Measurements from ENCODE around the gene GALP.
"Not testable (repeated sequence)": the region's sequence is repeated elsewhere in the genome, so short reads cannot be mapped to it uniquely, and the experiment has no call there.

Gene GALP

DNA sequence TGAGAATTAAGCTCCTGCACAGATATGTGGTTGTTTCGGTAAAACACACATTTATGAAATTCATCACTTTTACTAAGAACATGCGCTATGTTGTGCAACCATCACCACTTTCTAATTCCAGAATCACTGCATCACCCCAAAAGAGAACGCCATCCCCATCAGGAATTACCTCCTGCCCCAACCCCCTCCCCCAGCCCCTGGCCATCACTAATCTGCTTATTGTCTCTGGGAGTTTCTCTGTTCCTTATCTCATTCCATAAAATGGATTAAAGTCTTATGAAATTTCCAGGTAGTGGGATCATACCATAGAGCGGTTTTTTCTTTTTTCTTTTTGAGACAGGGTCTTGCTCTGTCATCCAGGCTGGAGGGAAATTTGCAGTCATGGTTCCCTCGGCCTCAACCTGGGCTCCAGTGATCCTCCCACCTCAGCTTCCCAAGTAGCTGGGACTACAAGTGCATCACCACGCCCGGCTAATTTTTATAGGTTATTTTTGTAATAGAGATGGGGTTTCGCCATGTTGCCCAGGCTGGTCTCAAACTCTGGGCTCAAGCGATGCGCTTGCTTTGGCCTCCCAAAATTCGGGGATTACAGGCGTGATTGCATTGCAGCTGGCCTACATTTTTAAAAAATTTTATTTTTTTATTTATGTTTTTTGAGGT is 18.3 kb downstream of the GALP start:
- DNase-seq = no peak

DNA sequence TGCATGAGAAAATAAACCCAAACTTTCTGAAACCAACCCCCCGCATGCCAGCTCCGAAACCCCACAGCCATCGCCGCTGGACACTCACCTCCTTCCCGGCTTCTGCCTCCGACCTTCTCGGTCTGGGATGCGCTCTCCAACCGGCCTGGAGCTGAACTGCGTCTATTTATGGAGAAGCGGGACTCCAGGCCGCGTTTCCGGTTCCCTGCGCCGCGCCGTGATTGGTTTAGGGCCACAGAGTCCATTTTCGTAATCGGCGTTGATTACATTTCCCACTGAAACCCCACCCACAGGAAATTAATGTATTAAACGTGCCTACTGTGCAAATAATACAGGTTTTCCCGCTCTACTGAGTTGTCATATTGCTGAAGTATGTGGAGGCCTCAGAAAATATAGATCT is 21.8 kb downstream of the GALP start, which contains the start of gene ZSCAN5B:
ZSCAN5B (minus strand) TSS at position 138 of the 400 bp plus-strand sequence. CDS start 4,731 bp downstream, outside the sequence.
- DNase-seq = not testable (repeated sequence)

DNA sequence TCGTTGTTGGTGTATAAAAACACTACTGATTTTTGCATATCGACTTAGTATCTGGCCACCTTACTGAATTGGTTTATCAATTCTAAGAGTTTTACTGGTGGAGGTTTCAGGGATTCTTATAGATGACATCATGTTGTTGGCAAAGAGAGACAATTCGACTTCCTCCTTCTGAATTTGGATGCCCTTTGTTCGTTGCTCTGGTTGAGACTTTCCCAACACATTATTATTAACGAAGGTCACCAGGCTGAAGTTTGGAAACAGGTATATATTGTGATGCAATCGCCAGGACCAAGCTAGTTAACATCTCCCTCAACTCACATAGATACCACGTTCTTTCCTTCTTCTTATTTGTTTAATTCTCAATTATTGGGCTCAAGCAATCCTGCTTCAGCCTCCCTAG is 23.9 kb downstream of the GALP start:
- DNase-seq = no peak

DNA sequence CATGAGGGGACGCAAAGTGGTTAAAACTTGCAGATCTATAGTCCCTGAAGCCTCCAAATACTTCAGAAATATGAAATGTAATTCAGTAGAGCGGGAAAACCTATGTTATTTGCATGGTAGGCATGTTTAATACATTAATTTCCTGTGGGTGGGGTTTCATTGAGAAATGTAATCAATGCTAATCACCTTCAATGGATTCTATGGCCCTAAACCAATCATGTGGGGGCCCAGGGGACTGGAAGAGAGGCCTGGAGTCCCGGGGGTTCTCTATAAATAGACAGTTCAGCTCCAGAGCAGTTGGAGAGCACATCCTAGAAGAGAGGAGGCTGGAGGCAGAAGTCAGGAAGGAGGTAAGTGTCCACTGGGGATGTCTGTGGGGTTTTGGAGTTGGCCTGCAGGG is 26.2 kb downstream of the GALP start, which contains the start of gene ZSCAN5C:
ZSCAN5C (plus strand) TSS at position 301 of the 400 bp plus-strand sequence. CDS start 3,641 bp downstream, outside the sequence.
- no peak for DNase-seq

DNA sequence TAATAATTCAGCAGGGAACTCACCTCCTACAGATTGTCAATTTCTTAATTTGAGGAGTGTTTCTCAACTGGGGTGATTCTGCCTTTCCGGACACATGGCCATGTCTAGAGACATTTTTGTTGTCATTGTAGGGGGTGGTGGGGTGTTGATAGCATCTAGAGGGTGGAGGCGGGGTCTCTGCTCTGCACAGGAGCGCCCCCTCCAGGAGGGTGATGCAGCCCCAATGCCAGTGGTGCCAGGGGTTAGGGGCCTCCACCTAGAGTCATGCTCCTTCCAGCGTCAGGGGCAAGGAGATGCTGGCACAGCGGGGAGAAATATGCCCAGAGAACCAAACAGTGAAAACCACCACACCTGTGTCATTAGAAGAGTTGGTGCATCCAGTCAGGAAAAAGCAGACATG is 31.8 kb downstream of the GALP start:
- not testable (repeated sequence) for DNase-seq

DNA sequence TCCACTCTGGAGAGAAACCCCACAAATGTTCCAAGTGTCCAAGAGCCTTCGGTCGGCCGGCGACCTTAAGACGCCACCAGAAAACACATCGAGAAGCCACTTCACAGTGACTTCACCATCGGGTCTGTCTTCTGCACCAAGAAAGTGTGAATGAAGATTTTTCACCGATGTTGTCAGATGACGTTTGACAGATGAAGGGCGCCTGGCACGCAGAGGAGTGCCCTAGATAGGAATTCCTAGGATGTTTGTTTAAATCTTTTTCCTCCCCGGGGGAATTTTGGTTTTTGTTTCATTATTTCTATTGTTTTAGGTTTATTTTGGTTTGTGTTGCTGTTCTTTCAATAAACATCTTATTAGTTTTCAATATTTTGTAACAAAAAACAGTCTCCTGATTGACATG is 33.3 kb downstream of the GALP start:
- DNase-seq = no peak

DNA sequence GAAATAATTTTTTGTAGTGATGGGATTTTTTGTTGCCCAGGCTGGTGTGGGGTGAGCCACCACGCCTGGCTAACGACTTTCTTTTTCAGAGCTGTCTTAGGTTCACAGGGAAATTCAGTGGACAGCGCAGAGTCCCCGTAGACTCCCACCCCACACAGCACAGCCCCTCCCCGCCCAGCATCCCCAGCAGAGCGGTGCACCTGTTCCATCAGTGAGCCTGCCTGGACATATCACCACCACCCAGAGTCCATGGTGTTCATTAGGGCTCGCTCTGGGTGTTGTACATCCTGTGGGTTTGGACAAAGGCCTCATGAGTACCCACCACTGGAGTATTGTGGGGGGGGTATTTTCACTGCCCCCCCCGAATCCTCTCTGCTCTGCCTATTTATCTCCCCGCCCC is 34.2 kb downstream of the GALP start:
- not testable (repeated sequence) for DNase-seq

DNA sequence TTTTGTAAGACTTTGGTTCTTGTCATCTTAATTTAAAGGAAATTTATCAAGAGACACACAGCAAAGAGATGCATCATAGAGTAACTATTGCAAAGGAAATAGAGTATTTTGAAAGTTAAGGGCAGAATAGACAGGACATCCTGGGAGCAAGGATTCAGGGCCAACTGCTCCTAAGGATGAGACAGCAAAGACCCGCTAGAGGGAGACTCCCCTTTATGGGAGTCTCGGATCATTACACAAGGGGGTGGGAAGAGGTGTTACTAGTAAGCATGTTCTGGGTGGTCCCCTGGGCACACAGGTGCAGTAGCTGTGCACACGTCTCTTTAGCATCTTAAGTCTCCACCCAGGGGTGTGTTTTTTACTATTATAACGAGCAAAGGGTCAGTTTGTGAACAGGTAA is 35.9 kb downstream of the GALP start:
- DNase-seq = no peak

DNA sequence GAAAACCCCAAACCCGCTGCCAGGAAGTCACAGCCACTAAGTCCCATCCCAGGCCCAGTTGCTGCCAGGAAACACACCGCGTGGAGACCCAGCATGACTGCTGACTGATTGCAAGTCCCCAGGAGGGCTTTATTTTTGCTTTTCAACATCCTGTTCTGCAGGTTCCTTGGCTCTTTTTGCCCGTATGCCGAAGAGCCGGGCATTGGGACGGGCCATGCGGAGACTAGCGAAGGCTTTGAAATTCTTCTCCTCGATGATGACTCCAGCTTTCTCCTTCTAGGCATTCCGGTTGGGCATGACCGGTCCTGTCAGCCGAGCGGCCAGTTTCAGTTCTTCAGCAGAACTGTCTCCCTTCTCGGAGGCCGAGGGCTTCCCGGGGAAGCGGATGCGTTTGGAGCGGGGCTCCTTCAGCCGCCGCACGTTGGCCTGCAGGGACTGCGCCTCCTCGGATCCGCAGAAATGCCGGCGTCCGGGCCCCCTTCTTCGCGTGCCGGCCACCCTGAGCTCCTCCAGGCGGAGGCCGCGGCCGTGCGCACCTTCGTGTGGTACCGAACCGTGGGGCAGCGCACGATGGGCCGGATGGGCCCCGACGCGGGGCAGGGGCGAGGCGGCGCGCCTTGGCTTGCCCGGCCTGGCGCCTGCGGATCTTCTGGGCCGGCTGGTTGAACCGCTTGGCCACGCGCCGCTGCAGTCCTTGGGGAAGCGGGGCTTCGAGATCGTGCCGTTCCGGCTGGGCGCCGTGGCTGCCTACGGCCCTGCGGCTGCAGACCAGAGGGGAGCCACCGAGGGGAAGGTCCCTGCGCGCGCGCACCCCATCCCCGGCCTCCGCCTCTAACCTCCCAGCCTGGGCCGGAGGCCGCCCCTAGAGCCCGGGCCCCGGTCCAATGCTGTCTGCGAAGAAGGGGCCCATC is 41.5 kb downstream of the GALP start:
- DNase-seq = no peak

DNA sequence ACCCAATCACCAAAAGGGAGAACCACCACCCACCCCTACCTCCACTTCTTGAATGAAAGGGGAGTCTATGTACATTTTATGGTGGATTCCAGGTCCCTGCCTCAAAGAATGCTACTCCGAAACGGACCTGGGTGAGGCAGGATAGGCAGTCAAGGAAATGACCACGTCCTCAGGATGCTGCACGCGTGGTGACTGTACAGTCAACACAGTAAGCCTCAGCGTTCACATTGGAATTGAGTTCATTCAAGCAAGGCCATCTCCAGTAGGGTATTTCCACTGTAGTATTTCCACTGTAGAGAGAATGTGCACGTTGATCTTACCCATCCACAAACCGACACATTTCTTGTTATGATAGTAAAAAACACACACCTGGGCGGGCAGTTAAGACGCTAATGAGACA is 43.2 kb downstream of the GALP start:
- no peak for DNase-seq

DNA sequence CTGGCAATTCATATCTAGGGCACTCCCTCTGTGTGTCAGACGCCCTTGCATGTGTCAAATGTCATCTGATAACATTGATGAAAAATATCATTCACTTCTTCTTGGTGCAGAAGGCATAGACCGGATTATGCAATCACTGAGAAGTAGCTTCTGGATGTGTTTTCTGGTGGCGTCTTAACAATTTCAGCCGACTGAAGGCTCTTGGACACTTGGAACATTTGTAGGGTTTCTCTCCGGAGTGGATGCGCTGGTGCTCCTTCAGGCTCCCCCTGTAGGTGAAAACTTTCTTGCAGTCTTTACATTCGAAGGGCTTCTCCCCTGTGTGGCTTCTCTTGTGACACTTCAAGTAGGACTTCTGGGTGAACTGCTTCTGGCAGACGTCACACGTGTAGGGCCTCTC is 45.6 kb downstream of the GALP start:
- not testable (repeated sequence) for DNase-seq

DNA sequence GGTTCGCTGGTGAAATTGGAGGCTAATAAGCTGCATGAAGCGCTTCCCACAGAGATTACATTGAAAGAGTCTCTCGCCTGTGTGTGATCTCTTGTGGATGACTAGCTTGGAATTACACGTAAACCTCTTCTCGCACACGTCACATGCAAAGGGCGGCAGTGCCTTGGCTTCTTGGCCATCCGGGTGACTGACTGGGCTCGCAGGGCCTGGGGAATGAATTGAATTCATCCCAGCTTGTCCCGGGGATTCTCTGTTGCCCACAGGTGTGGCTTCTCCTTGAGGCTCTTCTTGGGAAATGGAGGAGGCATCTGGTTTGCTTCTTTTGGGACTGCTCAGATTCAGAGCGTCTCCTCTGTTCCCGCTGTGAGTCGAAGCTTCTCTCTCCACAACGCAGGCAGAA is 46.0 kb downstream of the GALP start:
- DNase-seq = no peak

DNA sequence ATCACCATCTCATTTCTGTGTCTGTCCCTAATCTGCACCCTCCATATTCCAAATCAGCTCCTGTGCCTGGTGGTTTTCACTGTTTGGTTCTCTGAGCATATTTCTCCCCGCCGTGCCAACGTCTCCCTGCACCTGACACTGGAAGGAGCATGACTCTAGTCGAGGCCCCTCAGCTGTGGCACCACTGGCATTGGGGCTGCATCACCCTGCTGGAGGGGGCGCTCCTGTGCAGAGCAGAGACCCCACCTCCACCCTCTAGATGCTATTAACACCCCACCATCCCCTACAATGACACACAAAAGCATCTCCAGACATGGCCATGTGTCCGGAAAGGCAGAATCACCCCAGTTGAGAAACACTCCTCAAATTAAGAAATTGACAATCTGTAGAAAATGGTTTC is 47.1 kb downstream of the GALP start:
- DNase-seq = no peak

DNA sequence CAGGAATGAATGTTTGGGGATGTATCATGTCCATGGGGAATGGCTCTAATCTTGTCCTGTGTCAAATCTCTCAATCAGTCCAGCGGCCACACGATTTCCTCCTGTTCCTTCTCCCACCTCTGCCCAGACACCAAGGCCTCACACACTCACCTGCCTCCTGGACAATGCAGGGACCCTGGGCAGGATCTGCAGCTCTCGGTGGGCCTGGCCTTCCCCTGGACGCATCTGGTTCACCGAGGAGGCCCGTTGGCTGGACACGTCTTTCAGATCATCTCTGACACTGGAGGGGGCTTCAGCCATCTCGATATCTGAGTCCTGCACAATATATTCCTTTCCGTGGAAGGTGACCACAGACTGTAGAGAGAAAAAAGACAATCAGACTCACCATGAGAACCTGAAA is 47.7 kb downstream of the GALP start:
- DNase-seq = no peak

All from DMS 273 treated with DMSO at 0.1 percent for 48 hours (cell line).